ENCODE results near the gene GPR34. TPM values are rescaled to one million over a fixed set of nuclear protein-coding genes. Genes with fewer than 3 reads are reported as not detected.

GPR34 gene
- total and polyA plus RNA-seq, 2 experiments from 2014 or later: 0.24 TPM; not detected in 1

GRCh38 chrX:41693024-41693423 is 4.3 kb downstream of the GPR34 start:
- Histone ChIP-seq H3K9me3 (ENCODE audit: low read depth) (no peaks in the 10 kb centered on the region), H3K27me3 (no peaks in the 10 kb centered on the region), H3K27ac (no peak overlapping the region), H3K36me3 (no peaks in the 10 kb centered on the region), H3K4me3 (no peak overlapping the region), H3K4me1 (ENCODE audit: low read depth) (no peaks in the 10 kb centered on the region)
- no peak for DNase-seq (ENCODE audit: low read depth in 1 of 2, low spot score in 1 of 2)
- TF ChIP-seq CTCF (IDR thresholded peaks at IDR 0.05; ENCODE audit: low read depth, low read length): no peak

DNA sequence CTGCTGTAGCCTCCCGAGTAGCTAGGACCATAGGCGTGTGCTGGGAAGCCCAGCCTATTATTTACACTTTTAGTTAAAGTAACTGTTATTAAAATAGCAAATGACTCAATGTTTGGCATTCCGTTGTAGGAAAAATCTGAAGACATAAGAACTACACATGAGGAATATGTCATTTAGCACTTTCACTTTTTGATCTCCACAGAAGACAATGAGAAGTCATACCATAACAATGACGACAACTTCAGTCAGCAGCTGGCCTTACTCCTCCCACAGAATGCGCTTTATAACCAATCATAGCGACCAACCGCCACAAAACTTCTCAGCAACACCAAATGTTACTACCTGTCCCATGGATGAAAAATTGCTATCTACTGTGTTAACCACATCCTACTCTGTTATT is 6.7 kb downstream of the GPR34 start:
- H3K27ac ChIP-seq: no peak overlapping the region
- H3K4me3 ChIP-seq: no peak overlapping the region
- DNase-seq (ENCODE audit: low read depth in 1 of 2, low spot score in 1 of 2): no peak
- no peaks in the 10 kb centered on the region for H3K4me1 ChIP-seq (ENCODE audit: low read depth)
- no peaks in the 10 kb centered on the region for H3K27me3 ChIP-seq
- H3K9me3 ChIP-seq (ENCODE audit: low read depth): no peaks in the 10 kb centered on the region
- H3K36me3 ChIP-seq: no peaks in the 10 kb centered on the region
- no peak for TF ChIP-seq CTCF (IDR thresholded peaks at IDR 0.05; ENCODE audit: low read depth, low read length)

DNA sequence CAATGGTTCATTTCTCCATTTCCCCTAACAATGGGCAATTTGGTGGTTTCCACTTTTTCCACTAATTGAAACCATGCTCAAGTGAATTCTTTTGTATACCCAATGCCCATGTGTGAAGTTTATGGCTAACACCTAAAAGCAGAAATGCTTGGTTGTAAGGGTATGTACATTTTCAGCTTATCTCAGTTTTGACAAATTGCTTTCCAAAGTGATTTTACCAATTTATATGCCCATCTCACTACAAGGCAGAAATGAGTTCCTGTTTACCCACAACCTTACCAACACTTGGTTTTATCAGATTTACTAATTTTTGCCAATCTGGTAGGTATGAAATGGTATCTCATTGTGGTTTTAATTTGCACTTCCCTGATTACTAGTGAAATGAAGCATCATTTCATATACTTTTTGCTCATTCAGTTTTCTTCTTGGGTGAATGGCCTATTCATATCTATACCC is 14.8 kb downstream of the GPR34 start:
- Histone ChIP-seq H3K9me3 (ENCODE audit: low read depth) (no peaks in the 10 kb centered on the region), H3K27ac (no peak overlapping the region), H3K27me3 (no peaks in the 10 kb centered on the region), H3K36me3 (no peaks in the 10 kb centered on the region), H3K4me1 (ENCODE audit: low read depth) (no peaks in the 10 kb centered on the region), H3K4me3 (no peak overlapping the region)
- DNase-seq (ENCODE audit: low read depth in 1 of 2, low spot score in 1 of 2): no peak
- no peak for TF ChIP-seq CTCF (IDR thresholded peaks at IDR 0.05; ENCODE audit: low read depth, low read length)

GRCh38 chrX:41705042-41705441 is 16.3 kb downstream of the GPR34 start:
- Histone ChIP-seq H3K36me3 (no peaks in the 10 kb centered on the region), H3K27ac (no peak overlapping the region), H3K9me3 (ENCODE audit: low read depth) (no peaks in the 10 kb centered on the region), H3K27me3 (no peaks in the 10 kb centered on the region), H3K4me1 (ENCODE audit: low read depth) (no peaks in the 10 kb centered on the region), H3K4me3 (no peak overlapping the region)
- DNase-seq (ENCODE audit: low read depth in 1 of 2, low spot score in 1 of 2): no peak
- no peak for TF ChIP-seq CTCF (IDR thresholded peaks at IDR 0.05; ENCODE audit: low read depth, low read length)

GRCh38 chrX:41705680-41706374 is 17.1 kb downstream of the GPR34 start:
- Histone ChIP-seq H3K4me3 (no peak overlapping the region), H3K27ac (no peak overlapping the region), H3K27me3 (no peaks in the 10 kb centered on the region), H3K9me3 (ENCODE audit: low read depth) (no peaks in the 10 kb centered on the region), H3K36me3 (no peaks in the 10 kb centered on the region), H3K4me1 (ENCODE audit: low read depth) (no peaks in the 10 kb centered on the region)
- TF ChIP-seq CTCF (IDR thresholded peaks at IDR 0.05; ENCODE audit: low read depth, low read length): no peak
- DNase-seq (ENCODE audit: low read depth in 1 of 2, low spot score in 1 of 2): no peak

Measured in cardiac muscle cell (in vitro differentiated cells and primary cell).